ENCODE measurements around the gene ZNF346.
"Not testable (repeated sequence)": the region's sequence is repeated elsewhere in the genome, so short reads cannot be mapped to it uniquely, and the experiment has no call there.

The ZNF346 gene

DNA sequence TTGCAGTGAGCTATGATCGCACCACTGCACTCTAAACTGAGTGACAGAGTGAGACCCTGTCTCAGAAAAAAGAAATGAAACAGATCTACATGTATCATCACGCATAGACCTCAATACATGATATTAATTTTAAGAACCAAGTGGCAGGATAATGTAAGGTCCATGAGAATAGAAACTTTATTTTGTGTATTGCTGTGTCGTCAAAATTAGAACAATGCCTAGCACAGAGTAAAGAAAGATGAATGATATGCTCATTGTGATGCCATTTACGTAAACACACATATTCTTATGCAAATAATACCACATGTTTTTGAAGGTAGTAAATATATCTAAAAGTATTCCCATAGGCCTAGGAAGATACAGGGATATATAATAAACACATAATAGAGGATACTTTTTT lies 12.3 kb upstream of the ZNF346 start:
- no peak for FAIRE-seq

- FAIRE-seq = no peak
Observed at GRCh38 chr5:177015156-177015555, 7.3 kb upstream of the ZNF346 start.

DNA sequence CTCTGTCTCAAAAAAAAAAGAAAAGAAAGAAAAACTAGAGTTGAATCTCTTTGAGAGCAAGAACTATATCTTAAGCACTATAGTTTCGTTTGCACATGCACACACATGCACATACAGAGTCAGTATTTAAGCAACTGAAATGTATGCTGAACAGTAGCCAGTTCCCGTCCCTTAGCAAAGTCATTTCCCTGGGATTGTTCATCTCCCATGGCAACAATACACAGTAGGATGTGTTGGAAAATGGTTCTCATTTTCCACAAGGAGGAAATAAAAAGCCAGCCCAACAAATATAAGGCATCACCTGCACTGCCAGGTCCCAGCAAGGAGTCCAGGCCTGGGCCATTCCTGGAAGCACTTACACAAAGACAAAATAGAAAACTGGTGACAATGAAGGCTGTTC lies 4.2 kb upstream of the ZNF346 start:
- FAIRE-seq = no peak

DNA sequence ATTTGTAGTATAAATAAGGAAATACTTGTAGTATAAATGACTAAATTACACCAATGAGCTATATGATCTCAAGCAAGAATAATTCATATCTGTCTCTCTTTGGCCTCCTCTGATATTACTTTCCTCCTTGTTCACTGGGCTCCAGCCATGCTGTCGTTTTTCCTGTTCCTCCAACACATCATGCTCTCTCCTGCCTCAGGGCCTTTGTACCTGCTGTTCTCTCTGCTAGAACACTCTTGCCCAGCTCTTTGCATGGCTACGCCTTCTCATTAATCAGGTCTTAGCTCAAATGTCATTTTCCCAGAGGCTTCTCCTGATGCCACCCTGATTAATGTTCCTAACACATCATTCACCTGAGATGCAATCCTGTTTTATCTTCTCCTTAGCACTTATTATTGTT lies 2.5 kb upstream of the ZNF346 start:
- no peak for FAIRE-seq

GRCh38 chr5:177023303-177023664 lies 788 bp downstream of the ZNF346 start:
- no peak for FAIRE-seq

DNA sequence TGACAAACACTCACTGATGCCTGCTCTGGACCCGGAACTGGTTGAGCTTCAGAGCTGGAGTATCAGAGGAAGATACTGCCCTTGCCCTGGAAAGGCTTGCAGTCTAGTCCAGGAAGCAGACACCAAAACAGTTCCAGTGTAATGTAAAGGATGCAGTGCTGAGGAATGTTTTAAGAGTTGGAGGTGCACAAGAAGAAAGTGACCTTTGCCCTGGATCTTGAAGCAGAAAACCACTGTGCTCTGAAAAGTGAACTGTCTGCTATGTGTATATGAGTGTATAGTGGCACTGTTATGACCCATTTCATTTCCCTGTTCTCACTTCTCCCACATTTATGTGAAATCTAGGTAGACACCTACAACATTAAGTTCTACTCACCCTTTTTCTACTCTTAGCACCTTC lies 2.1 kb downstream of the ZNF346 start:
- FAIRE-seq = no peak

DNA sequence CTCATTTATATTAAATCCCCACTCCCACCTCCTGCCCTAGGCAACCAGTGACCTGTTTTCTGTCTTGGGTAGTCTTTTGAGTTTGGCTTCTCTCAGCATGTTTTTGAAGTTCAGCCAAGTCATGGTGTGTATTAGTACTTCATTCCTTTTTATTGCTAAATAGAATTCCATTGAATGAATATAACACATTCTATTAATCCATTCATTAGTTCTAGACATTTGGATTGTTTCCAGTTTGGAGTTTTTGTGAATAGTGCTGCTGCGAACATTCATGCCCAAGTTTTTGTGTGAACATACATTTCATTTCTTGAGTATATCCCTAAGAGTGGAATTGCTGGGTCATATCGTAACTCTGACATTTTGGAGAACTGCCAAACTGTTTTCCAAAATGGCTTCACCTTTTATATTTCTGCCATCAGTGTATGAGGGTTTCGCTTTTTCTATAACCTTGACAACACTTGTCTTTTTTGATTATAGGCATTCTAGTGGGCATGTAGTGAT lies 2.7 kb downstream of the ZNF346 start:
- no peak for FAIRE-seq

DNA sequence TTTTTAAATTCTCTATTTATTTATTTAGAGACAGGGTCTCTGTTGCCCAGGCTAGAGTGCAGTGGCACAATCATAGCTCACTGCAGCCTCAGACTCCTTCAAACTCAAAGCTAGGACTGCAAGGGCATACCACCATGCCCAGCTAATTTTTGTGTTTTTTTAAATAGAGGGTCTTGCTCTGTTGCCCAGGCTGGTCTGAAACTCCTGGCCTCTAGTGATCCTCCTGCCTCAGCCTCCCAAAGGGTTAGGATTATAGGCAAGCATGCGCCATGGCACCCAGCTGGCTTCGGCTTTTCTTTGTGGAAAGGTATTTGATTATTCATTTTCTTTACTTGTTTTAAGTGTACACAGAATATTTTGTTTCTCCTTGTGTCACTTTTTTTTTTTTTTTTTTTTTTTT lies 5.2 kb downstream of the ZNF346 start:
- FAIRE-seq = no peak

GRCh38 chr5:177029498-177029897 lies 7.0 kb downstream of the ZNF346 start:
- no peak for FAIRE-seq

DNA sequence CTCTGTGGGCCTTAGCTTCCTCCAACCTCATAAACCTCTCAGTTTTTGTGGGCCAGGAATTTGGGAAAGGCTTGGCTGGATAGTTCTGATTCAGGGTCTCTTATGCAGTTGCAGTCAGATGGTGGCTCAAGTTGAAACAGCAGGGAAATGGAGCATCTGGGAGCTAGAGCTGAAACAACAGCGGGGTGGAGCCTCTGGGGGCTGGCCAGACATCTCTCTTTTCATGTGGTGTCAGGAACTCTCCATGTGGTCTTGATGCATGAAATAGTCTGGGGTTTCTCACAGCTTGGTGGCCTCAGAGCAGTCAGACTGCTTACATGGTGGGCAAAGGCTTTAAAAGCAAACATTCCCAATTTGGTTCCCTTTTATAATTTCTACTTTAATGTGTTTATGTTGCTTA lies 13.5 kb downstream of the ZNF346 start:
- FAIRE-seq = no peak

- no peak for FAIRE-seq
Observed at GRCh38 chr5:177036443-177036842, 13.9 kb downstream of the ZNF346 start.

DNA sequence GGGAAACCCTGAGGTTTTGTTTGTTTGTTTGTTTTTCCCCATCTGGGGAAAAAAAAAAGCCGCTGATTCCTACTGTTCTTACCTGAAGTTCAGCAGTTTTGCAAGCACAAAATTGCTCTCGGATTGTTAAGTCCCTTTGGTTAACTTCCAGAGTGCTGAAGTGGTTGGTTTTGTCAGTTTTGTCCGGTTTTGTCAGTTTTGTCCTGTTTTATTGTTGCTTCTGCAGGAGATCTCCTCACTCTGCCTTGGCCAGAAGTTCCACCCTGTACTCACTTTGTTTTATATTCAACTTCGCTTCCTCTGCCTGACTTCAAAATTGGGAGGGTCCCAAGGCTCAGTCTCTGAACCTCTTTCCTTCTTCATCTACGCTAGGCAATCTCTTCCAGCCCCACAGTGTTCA lies 14.4 kb downstream of the ZNF346 start:
- FAIRE-seq = no peak

DNA sequence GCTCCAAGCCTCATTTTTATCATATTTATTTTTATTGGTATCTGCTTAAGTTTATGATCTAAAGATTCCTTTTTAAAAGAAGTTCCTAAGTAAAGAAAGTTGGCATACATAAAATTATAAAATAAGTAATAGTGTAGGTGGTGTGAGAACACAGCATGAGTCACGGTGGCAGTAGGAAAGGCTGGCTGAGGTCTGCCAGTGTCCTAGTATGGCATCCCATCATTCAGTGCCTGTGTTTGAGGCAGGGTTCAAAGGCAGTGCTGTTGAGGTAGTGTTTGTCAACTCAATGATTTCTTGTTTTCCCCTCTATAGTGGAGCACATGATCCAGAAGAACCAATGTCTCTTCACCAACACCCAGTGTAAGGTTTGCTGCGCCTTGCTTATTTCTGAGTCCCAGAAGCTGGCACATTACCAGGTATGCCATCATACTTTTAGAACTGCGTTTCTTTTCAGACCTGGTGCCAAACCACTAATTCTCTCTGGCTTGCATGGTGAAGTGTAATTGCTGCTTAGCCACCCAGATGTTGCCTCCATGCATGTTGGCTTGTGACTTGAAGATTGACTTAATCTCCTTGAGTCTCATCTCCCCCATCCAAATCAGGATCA lies 18.4 kb downstream of the ZNF346 start:
- FAIRE-seq = no peak

- no peak for FAIRE-seq
Observed at GRCh38 chr5:177041936-177042335, 19.4 kb downstream of the ZNF346 start.

GRCh38 chr5:177043114-177043513 lies 20.6 kb downstream of the ZNF346 start:
- FAIRE-seq = no peak

- no peak for FAIRE-seq
Observed at GRCh38 chr5:177043958-177044357, 21.5 kb downstream of the ZNF346 start.

- FAIRE-seq = no peak
Observed at GRCh38 chr5:177044641-177045040, 22.1 kb downstream of the ZNF346 start.

DNA sequence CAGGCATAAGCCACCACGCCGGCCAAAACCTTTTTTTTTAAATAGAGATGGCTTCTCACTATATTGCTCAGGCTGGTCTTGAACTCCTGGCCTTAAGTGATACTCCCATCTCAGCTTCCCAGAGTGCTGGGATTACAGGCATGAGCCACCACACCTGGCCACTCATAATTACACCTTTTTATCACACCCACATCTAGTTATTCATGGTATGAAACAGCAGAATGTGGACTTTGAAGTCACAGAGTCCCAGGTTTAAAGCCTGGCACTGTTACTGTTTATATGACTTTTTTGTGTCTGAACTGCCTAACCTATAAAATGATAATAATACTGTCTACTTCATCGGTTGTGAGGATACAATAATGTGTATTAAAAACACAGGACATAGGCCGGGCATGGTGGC lies 23.1 kb downstream of the ZNF346 start:
- FAIRE-seq = no peak

GRCh38 chr5:177048531-177048930 lies 26.0 kb downstream of the ZNF346 start:
- FAIRE-seq = not testable (repeated sequence)

DNA sequence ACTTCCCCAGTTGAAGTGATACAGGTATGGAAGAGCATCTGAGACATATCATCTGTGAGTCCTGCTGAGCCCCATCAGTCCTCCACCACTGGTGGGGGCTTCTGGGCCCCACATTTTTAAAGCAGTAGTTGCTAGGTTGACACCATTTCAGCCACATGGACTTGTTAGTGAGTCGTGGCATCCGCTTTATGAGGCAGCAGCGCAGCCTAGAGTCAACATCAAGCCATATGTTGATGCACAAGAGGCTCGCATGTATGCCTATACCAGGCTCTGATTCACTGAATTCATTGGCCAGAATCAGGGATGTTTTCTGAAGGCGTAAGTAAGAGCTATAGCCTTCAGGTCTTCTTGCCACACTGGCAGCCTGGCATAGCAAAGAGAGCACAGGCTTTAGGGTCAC lies 26.8 kb downstream of the ZNF346 start:
- no peak for FAIRE-seq

- no peak for FAIRE-seq
Observed at GRCh38 chr5:177064500-177065277, 42.2 kb downstream of the ZNF346 start.

- FAIRE-seq = no peak
Observed at GRCh38 chr5:177065491-177065890, 43.0 kb downstream of the ZNF346 start.

DNA sequence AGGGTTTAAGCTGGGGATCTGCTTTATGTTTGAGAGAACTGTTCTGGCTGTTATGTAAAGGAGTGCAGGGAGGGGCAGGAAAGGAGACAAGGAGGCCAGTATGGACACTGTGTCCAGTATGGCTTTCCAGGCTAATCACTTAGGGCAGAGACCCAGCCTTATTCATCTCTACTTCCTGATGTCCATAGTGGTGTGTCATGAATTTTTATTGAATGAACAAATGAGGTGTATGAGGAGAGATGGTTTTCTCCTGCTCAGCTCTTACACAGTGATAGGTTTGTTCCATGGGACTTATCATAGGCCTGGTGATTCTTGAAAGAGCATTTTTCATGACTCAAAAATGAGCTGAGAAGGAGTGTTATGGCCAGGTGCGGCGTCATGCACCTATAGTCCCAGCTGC lies 43.7 kb downstream of the ZNF346 start:
- FAIRE-seq = no peak

DNA sequence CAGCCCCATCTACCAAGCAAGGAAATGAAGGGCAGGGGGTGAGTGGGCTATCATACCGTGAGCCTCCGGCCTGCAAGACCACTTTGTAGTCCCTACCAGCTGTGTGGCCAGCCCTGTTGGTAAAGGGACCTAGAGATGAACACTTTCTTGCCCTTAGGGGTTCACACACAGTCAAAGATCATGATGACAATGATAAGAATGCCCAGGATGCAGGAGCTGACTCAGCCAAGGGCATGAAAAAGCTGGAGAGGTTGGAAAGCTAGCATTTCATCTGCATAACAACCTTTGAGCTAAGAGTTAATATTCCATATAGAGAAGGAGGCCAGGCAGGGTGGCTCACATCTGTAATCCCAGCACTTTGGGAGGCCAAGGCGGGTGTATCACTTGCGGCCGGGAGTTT lies 45.0 kb downstream of the ZNF346 start:
- FAIRE-seq = no peak

Measured in G401.6 (cell line).